Endometrial microvascular endothelial cells (primary cell): ENCODE results near the gene KCTD14. TPM values are rescaled to one million over a fixed set of nuclear protein-coding genes. Genes with fewer than 3 reads are reported as not detected.
"Not testable (repeated sequence)": the region's sequence is repeated elsewhere in the genome, so short reads cannot be mapped to it uniquely, and the experiment has no call there.

Source experiments
- in situ Hi-C: cut with HindIII; loops from 2 replicates; pipeline ENCODE4 v1.10.0; 2017; ENCODE audit warnings: low sequenced_read_pairs, low pct_unique_long_range_greater_than_20kb; ENCODE audit errors: inconsistent ontology term
- total RNA-seq: library from RNA; depleted of rRNA; stranded (reverse); fragments of >200 nt; gene quantifications from one replicate; pipeline ENCODE4 v1.2.3, GENCODE V29; 2015; ENCODE audit errors: inconsistent ontology term

The KCTD14 gene, protein sequence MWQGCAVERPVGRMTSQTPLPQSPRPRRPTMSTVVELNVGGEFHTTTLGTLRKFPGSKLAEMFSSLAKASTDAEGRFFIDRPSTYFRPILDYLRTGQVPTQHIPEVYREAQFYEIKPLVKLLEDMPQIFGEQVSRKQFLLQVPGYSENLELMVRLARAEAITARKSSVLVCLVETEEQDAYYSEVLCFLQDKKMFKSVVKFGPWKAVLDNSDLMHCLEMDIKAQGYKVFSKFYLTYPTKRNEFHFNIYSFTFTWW
- 1.7 TPM for total RNA-seq

DNA sequence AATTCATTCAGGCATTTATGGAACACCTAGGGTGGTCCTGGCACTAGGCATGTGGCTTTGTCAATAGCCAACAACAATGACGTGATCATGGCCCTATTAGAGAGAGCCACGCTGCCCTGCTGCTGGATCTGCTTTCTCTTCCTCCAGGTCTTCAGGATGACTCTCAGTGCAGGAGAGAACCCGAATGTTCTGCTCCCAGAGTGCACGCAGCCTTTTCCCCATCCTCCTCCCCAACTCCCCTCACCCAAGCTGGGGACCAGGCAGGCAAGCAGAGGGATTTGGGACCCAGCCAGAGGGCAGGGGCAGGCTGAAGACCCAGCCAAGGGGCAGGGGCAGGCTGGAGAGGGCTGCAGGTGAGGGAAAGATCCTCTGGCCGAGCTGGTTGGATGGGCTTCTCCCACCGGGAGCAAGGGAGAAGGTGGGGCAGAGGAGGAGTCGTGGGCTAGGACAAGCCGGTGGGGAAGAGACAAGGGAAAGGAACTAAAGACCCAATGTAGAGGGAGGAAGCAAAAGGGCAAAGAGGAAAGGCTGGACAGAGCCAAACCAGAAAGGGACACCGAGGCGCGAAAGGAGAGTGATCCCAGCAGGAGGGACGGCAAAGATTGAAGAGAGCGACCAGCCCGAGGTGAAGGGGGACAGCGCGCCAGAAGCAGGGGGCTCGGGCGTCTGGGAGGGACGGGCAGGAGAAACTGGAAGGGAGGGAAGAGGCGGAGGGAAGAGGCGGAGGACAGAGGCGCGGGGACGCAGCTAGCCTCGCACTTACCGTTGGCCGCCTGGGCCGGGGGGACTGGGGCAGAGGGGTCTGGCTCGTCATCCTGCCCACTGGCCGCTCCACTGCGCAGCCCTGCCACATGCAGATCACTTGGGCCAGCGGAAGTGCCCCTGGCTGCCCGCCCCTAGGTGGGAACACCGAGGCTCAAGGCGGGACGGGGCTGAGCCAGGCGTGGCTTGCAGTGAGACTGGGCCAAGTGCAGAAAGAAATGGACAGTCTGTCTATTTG is at the start of gene KCTD14:
TSS of gene KCTD14 (minus strand) at position 880 of the 1,000 bp plus-strand sequence. CDS start at position 853, 27 bp downstream.
- in situ Hi-C loops = no loop called here

DNA sequence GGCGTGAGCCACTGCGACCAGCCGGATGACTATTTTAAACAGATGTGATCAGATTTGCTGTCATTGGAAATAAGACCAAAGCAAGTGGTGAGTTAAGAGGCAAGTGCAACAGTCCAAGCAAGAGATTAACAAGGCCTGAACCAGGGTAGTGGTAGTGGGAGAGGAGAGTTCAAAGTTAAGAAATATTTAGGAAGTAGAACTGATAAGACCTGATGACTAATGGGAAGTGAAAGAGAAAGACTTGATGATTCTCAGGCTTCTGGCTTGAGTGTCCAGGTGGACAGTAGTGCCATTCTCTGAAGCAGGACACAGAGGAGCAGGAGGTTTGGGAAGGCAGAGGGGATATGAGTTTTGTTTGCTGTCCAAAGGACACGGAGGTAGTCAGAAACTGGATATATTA is 49.4 kb upstream of the KCTD14 start:
- in situ Hi-C loops = no loop called here

DNA sequence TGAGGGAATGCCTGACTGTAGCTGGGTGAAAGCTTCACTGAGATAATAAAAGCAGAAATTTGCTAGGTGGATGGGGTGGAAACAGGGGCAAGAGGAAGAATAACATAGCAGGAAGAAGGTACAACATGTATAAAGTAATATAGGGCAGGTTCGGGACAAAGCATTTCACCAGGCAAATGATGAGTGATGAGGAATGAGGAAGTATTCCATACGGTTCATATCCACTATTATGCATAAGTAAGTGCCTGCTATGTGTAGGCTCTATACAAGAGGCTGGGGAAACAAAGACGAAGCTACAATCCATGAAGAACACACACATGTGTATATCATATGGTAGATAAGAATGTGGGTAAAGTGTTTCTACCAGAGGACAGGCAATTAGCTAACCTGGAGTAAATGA is 48.6 kb upstream of the KCTD14 start:
- in situ Hi-C loops = no loop called here

DNA sequence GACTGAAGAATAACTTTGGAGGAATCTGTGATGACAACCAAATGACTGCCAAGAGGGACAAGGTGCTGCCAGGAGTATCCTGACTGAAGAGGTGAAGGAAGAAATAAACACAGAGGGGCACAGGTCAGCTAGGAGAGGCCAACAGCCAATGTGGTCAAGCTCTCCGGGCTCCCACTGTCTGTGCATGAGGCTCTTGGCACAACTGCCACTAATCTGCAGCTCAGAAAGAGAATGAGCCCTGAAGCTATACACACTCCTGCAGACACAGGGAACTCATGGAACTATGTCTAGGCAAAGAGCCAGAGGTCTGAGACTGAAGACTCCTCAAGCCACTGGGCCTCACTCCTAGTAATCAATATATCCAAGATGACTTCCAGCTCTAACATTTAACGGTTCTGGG is 47.5 kb upstream of the KCTD14 start:
- in situ Hi-C loops = no loop called here

DNA sequence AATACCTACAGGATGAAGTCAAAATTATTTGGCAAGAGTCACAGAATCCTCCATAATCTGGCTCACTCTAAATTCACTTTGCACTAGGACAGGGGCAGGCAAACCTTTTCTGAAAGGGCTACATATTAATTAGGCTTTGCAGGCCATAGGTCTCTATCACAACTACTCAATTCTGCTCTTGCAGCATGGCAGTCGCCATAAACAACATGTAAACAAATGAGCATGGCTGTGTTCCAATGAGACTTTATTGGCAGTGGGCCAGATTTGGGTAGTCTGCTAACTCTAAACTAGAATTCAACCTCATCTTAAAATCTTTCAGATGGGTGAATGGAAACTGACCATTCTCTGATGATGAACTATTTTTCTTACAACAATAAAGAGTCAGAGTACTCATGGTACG is 46.4 kb upstream of the KCTD14 start:
- in situ Hi-C loops = no loop called here

DNA sequence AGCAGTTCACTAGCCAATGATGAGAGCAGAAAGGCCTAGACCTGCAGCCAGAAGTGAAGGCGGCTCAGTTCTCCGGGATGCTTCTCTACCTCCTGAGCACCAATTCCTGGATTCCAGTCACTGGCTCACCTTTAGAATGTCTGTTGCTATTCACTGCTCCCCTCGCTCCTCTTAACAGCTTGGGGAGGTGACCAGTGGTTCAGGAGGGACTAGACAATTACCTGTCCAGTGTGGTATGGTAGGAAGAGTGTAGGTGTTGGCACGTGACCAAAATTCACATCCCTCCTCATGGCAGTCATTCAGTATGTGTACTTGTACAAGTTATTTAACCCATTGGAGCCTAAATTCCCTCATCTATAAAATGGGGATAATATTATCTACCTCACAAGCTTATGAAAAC is 44.6 kb upstream of the KCTD14 start:
- in situ Hi-C loops = no loop called here

DNA sequence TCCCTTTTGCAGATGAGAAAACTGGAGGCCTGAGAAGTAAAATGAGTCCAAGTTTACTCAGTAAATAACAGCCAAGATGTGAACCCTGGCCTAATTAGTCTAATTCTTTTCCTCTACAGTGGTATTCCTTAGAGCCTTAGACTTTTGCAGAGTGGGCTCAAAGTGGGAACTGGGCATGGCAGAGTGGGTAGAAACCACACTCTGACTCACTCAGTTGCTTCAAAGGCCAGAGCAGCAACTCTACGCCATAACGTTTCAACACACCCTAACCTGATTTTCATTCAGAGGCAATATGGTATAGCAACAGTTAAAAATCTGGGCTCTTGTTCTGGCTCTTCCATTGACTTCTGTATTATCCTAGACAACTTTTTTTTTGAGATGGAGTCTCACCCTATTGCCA is 43.4 kb upstream of the KCTD14 start:
- in situ Hi-C loops = no loop called here

DNA sequence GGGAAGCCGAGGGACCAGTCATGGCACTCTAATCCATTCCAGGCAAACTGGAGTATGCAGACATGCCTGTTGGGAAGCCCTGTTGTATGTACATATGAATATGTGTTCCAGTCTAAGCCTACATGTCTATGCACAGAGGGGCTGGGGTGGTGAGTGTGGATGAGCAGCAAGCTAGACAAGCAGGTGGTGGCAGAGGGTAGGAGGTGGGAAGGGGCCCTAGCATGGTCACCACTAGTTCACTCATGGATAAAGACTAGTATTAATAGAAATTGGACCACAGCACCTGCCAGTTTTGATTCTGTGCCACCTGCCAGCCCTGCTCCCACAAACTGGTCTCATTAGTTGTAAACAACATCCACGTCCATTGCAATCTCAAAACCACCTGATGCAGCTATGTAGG is 42.1 kb upstream of the KCTD14 start:
- in situ Hi-C loops = no loop called here

DNA sequence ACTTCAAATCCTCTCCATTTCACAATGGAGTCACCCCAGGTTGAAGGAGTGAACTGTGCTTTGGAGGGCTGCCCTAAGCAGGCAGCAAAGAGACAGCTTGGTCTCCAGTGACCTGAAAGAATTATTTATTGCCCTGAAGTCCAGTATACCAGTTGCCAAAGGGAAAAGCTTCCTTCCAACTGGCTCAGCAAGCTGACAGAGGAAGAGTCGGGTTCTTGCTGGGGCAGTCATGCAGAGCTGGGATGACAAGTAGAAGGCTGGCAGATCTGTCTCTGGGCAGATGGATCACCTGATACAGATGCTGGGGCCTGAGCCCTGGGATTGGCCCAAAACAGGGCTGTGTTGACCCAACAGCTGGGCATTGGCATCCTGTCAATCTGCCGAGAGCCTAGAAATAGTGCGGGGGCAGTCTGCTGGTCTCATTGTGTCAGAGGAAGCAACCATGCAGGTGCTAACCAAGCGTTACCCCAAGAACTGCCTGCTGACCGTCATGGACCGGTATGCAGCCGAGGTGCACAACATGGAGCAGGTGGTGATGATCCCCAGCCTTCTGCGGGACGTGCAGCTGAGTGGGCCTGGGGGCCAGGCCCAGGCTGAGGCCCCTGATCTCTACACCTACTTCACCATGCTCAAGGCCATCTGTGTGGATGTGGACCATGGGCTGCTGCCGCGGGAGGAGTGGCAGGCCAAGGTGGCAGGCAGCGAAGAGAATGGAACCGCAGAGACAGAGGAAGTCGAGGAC is 40.5 kb upstream of the KCTD14 start, which contains the start of gene THRSP:
TSS of gene THRSP (plus strand) at position 422 of the 742 bp plus-strand sequence. CDS start at position 443, 21 bp downstream.
- in situ Hi-C loops = no loop called here

DNA sequence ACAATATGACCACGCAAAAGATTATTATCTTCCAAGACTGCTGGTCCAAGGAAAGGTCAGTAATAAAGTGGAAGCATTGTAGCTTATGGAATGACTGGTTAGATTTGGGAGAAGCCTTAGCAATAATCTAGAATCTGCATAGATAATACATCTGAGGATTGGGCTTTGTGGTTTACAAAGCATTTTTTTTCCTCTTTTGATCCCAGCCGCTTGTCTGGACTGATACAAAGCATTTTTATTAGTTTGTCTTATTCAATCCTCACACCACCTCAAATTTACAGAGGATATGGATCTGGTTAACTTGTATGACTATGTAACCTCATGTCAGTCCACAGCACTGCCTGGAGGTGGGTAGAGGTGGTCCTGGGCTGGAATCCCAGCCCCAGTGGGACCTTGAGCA is 39.6 kb upstream of the KCTD14 start:
- in situ Hi-C loops = no loop called here

DNA sequence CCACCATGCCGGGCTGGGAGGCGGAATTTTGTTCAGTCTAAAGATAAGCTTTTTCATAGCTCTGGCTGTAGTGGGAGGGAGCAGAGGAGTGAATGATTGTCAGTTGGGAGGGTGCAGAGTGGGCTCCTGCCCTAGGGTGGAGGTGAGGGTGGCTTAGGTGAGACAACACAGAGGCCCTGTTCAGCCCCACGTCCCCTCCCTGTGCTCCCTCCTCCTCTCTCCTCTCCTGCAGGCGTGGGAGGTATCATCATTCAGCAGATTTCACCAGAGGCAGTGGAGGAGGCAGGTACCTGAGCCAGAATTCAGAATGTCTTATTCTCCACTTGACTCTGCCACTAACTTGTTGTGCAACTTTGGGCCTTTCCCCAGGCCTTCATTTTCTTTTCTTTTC is 38.8 kb upstream of the KCTD14 start:
- in situ Hi-C loops = no loop called here

DNA sequence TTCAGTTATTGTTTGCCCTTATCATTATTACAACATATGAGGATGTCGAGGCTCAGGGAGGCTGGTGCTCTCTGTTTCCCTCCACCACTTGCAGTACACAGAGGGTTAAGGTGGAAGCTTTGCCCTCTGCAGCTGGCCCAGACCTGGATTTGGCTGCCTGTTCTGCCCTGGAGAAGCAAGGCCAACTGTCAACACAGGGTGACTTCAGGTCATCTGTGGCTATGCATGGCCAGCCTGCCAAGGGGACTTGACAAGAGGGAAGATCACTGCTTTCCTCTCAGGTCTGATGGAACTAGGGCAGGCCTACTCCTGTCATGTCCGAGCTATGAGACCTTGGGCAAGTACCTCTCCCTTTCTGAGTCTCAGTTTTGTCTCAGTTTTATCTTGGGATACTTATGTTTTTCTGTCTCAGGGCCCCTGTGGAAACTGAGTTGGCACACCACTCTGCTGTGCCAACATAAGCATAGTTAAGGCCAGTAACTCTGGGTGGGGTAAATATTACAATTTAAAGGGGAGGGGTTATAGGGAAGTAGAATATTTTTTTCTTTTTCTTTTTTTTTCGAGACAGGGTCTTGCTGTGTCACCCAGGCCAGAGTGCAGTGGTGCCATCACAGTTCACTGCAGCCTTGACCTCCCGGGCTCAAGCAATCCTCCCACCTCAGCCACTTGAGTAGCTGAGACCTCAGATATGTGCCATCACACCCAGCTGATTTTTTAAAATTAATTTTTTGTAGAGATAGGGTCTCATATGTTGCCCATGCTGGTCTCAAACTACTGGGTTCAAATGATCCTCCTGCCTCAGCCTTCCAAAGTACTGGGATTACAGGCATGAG is 38.2 kb upstream of the KCTD14 start:
- in situ Hi-C loops = no loop called here

DNA sequence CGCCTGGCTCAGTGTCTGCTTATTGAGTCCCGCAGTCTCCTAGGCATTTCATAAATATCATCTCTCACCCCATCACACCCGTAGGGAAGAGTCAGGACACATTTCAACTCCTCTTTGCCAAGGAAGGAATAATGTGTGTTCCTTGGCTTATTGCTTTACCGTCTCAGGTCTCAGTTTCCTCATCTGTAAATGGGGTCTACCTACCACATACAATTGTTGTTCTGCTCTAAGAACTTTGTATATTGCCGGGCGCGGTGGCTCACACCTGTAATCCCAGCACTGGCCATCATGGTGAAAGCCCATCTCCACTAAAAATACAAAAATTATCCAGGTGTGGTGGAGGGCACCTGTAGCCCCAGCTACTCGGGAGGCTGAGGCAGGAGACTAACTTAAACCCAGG is 37.5 kb upstream of the KCTD14 start:
- in situ Hi-C loops = no loop called here

DNA sequence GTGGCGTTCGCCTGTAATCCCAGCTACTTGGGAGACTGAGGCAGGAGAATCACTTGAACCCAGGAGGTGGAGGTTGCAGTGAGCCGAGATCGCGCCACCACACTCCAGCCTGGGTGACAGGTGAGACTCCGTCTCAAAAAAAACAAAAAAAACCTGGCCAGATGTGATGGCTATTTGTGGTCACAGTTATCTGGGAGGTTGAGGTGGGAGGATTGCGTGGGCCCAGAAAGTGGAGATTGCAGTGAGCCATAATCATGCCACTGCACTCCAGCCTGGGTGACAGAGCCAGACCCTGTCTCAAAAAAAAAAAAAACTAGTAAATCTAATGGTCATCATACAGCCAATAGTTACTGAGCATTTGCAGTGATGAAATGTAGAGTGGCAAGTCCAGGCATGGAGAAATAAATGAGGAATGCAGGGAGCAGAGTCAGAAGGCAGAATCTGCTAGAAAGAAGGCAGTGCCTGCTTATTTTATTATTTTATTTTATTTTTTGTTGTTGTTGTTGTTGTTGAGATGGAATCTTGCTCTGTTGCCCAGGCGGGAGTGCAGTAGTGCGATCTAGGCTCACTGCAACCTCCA is 36.8 kb upstream of the KCTD14 start:
- in situ Hi-C loops = not testable (repeated sequence)

DNA sequence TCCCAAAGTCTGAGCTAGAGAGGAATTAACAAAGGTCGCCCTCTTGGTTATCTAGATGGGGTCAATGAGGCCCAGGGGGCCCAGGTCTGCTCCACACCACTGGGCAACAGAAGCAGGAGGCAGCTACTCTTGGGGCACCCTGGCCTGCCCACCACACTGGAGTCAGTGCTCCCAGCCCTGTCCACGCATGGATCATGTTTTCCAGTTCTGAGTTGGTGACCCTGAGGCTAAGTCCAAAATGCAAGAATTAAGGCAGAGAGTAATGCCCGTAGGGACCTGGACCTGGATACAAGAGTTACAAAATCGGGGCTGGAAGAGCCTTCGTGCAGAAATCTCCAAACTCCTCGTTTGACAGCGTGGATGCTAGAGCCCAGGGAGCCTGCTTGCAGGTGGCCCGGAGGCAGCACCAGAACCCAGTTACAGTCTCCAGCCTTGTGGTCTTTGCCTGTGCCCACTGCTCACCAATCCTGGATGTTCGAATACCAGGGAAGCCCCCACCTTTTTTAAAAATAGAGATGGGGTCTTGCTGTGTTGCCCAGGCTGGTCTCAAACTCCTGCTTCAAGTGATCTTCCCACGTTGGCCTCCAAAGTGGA is 34.5 kb upstream of the KCTD14 start:
- in situ Hi-C loops = no loop called here

DNA sequence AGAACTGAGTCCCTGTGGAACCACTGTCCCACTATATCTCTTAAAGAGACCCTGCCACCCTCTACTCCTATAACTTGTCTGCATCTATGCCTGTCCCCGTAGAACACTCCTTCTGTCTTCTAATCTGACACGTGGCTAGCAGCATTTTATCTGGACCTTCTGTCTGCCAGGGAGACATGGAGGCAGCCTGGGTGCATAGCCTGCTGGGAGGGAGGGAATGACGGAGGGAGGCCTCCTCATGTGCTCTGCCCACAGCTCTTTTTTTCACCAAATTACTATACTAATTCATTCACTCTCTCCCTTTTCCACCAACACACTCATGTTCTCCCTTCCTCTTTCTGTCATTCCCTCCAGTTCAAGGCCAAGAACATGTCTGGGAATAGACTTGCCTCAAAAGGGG is 33.0 kb upstream of the KCTD14 start:
- in situ Hi-C loops = no loop called here

DNA sequence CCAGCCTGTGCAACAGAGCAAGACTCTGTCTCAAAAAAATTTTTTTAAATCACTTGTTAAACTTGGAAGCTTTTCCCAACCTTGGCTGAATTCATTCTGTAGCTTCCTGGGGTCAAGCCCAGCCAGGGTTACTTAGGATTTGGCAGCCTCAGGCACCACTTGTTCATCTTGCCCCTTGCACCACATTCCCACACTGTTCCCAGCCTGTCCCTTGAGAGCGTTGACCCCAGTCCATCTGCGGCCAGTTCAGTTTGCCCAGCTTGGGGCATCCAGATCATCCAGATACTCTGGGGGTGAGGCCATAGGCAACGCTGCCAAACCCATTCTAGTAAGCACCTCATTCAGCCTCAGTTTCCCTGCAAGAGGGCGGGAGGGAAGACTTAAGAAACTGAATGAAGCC is 31.9 kb upstream of the KCTD14 start:
- in situ Hi-C loops = no loop called here
